ENCODE data around the gene FRMD4A.

Gene FRMD4A

DNA sequence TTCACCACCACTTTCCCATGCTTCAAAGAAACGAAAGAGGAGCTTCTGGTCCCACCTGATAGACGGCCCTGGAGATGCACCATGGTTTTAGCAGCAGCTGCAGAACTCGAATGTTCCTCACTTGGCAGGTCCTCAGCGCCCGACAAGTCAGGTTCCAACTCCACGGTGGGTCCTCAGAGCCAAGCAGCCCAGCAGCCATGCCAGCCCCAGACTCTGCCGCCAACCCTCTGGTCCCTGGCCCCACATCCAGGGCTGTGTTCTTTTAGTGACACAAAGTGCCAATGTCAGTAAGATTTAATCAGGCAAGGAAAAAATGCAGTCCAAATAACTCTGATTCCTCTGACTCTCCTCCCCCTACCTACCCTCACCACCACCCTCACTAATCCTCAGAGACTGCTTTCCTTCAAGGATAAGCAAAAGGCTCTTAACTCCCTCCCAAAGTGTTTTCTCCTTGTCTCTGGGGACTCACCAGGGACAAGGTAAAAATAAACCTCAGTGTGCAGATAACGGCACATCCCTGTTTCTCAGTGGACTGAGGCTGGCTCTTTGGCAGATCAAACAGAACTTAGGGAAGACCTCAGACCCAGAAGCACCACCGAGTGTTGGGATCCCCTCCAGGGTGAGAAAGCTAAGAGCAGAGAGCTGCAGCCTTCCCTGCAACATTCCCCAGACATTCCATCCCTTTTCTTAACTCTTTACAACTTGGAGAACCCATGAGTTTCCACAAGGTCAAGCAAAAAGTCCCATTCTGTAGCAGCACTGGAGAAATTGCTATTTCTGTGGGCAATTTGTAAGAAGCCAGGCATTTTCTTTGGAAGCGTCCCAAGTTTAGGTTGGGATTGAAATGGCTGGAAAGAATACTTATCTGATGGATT is 358.9 kb downstream of the FRMD4A start:
- H3K9me3 ChIP-seq (replicated peaks; ENCODE audit: insufficient read depth, low read length) = no peaks in the 10 kb centered on the region
- H3K79me2 ChIP-seq (ENCODE audit: low read length) = no peaks in the 10 kb centered on the region
- no peak for TF ChIP-seq EZH2phosphoT487 (IDR thresholded peaks at IDR 0.05; ENCODE audit: low read length)
- TF ChIP-seq, protein P1, sequence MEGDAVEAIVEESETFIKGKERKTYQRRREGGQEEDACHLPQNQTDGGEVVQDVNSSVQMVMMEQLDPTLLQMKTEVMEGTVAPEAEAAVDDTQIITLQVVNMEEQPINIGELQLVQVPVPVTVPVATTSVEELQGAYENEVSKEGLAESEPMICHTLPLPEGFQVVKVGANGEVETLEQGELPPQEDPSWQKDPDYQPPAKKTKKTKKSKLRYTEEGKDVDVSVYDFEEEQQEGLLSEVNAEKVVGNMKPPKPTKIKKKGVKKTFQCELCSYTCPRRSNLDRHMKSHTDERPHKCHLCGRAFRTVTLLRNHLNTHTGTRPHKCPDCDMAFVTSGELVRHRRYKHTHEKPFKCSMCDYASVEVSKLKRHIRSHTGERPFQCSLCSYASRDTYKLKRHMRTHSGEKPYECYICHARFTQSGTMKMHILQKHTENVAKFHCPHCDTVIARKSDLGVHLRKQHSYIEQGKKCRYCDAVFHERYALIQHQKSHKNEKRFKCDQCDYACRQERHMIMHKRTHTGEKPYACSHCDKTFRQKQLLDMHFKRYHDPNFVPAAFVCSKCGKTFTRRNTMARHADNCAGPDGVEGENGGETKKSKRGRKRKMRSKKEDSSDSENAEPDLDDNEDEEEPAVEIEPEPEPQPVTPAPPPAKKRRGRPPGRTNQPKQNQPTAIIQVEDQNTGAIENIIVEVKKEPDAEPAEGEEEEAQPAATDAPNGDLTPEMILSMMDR (IDR thresholded peaks at IDR 0.05; ENCODE audit: low read length) = no peak
- no peak for TF ChIP-seq EZH2 (optimal IDR thresholded peaks at IDR 0.05; ENCODE audit: low read depth, low read length)
- H4K20me1 ChIP-seq (ENCODE audit: insufficient read depth, low read length) = no peaks in the 10 kb centered on the region
- no peak overlapping the region for H3K9ac ChIP-seq (ENCODE audit: low read length)
- H3F3A ChIP-seq (ENCODE audit: insufficient read depth, low read length) = no peaks in the 10 kb centered on the region
- H3K4me1 ChIP-seq (ENCODE audit: low read length) = no peaks in the 10 kb centered on the region
- DNase-seq = no peak
- no peaks in the 10 kb centered on the region for H3K9me2 ChIP-seq (replicated peaks; ENCODE audit: insufficient read depth, low read length)
- H2AFZ ChIP-seq (ENCODE audit: low read length) = no peak overlapping the region
- no peaks in the 10 kb centered on the region for H3K36me3 ChIP-seq (replicated peaks; ENCODE audit: insufficient read depth, low read length)
- H3K27me3 ChIP-seq (replicated peaks; ENCODE audit: insufficient read depth, low read length) = no peaks in the 10 kb centered on the region
- H3K4me3 ChIP-seq (ENCODE audit: low read length) = no peak overlapping the region
- no peak overlapping the region for H3K27ac ChIP-seq (ENCODE audit: low read length)
- H3K4me2 ChIP-seq (ENCODE audit: low read depth, low read length) = no peak overlapping the region

DNA sequence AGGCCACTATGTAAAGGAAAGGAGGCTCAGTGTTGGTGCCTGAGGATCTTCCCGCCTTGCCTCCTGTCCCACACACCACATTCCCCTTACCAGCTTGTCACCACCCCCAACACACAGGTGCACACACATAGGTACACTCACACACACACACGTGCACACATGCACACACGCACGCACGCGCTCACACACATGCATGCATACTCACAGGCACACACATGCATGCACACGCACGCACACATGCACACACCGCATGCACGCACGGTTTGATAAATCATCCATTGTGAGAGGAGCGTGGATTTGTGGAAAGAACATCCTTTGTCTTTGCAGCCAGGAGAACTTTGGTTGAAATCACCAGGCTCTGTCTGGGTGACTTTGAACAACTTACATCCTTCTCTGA is 359.8 kb downstream of the FRMD4A start:
- H3K9me2 ChIP-seq (replicated peaks; ENCODE audit: insufficient read depth, low read length) = no peaks in the 10 kb centered on the region
- H2AFZ ChIP-seq (ENCODE audit: low read length) = no peak overlapping the region
- DNase-seq = no peak
- TF ChIP-seq, protein P1 (IDR thresholded peaks at IDR 0.05; ENCODE audit: low read length) = no peak
- TF ChIP-seq EZH2phosphoT487 (IDR thresholded peaks at IDR 0.05; ENCODE audit: low read length) = no peak
- TF ChIP-seq EZH2 (optimal IDR thresholded peaks at IDR 0.05; ENCODE audit: low read depth, low read length) = no peak
- no peaks in the 10 kb centered on the region for H3K27me3 ChIP-seq (replicated peaks; ENCODE audit: insufficient read depth, low read length)
- no peaks in the 10 kb centered on the region for H3K36me3 ChIP-seq (replicated peaks; ENCODE audit: insufficient read depth, low read length)
- H3K9me3 ChIP-seq (replicated peaks; ENCODE audit: insufficient read depth, low read length) = no peaks in the 10 kb centered on the region
- H3K9ac ChIP-seq (ENCODE audit: low read length) = no peak overlapping the region
- H3K4me1 ChIP-seq (ENCODE audit: low read length) = no peaks in the 10 kb centered on the region
- H3K79me2 ChIP-seq (ENCODE audit: low read length) = no peaks in the 10 kb centered on the region
- H4K20me1 ChIP-seq (ENCODE audit: insufficient read depth, low read length) = no peaks in the 10 kb centered on the region
- H3K27ac ChIP-seq (ENCODE audit: low read length) = no peak overlapping the region
- no peak overlapping the region for H3K4me2 ChIP-seq (ENCODE audit: low read depth, low read length)
- no peaks in the 10 kb centered on the region for H3F3A ChIP-seq (ENCODE audit: insufficient read depth, low read length)
- H3K4me3 ChIP-seq (ENCODE audit: low read length) = no peak overlapping the region

DNA sequence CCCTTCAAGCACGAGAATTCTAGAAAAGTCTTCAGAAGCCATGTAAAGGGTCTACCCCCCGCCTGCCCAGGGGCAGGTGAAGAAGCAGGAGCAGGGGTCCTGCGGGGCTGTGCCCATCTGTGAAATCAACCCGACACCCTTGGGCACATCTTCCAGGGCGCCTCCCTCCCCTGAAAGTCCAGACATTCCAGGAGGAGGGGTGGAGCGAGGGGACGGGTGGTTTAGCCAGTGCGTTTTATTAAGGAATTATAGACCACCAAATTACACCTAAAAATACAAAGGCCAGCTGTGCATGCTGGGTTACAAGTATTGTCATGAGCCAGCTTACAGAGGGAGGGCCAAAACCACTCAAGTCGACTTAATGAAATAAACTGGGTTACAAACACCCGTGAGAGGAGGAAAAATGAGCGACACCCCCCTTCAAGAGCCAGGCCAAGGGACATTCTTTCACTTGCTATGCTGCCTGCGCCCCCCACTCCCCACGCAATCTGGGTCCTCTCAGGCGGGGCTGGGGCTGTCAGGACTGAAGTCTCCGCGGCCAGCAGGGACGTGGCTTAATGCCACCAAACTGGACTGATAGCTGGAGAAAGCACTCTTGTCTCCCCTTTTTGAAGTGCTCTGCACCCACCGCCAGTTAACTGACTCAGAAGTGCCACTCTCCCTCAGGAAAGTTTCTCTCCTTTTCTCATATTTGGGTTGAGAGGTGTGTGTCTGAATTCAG is 360.3 kb downstream of the FRMD4A start:
- no peaks in the 10 kb centered on the region for H3K79me2 ChIP-seq (ENCODE audit: low read length)
- no peak overlapping the region for H3K9ac ChIP-seq (ENCODE audit: low read length)
- H3F3A ChIP-seq (ENCODE audit: insufficient read depth, low read length) = no peaks in the 10 kb centered on the region

More for the DNA sequence above, 360.3 kb downstream of the FRMD4A start:
- Histone ChIP-seq H3K4me1 (ENCODE audit: low read length) (no peaks in the 10 kb centered on the region), H3K9me3 (replicated peaks; ENCODE audit: insufficient read depth, low read length) (no peaks in the 10 kb centered on the region), H3K27me3 (replicated peaks; ENCODE audit: insufficient read depth, low read length) (no peaks in the 10 kb centered on the region), H3K27ac (ENCODE audit: low read length) (no peak overlapping the region), H3K4me3 (ENCODE audit: low read length) (no peak overlapping the region), H2AFZ (ENCODE audit: low read length) (no peak overlapping the region), H3K36me3 (replicated peaks; ENCODE audit: insufficient read depth, low read length) (no peaks in the 10 kb centered on the region), H4K20me1 (ENCODE audit: insufficient read depth, low read length) (no peaks in the 10 kb centered on the region), H3K9me2 (replicated peaks; ENCODE audit: insufficient read depth, low read length) (no peaks in the 10 kb centered on the region), H3K4me2 (ENCODE audit: low read depth, low read length) (no peak overlapping the region)
- TF ChIP-seq, protein P1 (IDR thresholded peaks at IDR 0.05; ENCODE audit: low read length) = no peak
- TF ChIP-seq EZH2phosphoT487 (IDR thresholded peaks at IDR 0.05; ENCODE audit: low read length) = no peak
- no peak for TF ChIP-seq EZH2 (optimal IDR thresholded peaks at IDR 0.05; ENCODE audit: low read depth, low read length)
- DNase-seq = no peak

All from MM.1S (cell line).